HFFc6 (cell line): ENCODE measurements around the gene BPI. TPM values are rescaled to one million over a fixed set of nuclear protein-coding genes. Genes with fewer than 3 reads are reported as not detected.

Experiments
- DNase-seq: peaks from one replicate; pipeline ENCODE4 v3.0.0-alpha.2; 2018
- H3K27ac Mint-ChIP-seq: 2 replicates; pipeline ENCODE4 v1.8.0; 2020; ENCODE audit warnings: mild to moderate bottlenecking, mixed read lengths
- H3K27me3 Mint-ChIP-seq: 2 replicates; pipeline ENCODE4 v1.8.0; 2021; ENCODE audit warnings: mild to moderate bottlenecking, moderate library complexity, mixed read lengths; ENCODE audit not compliant: insufficient read depth
- H3K36me3 Mint-ChIP-seq: 2 replicates; pipeline ENCODE4 v1.8.0; 2021; ENCODE audit warnings: low read depth, mixed read lengths
- H3K4me1 Mint-ChIP-seq: 2 replicates; pipeline ENCODE4 v1.8.0; 2020; ENCODE audit warnings: low read depth, mixed read lengths
- H3K4me3 Mint-ChIP-seq: 2 replicates; pipeline ENCODE4 v1.8.0; 2020; ENCODE audit warnings: mild to moderate bottlenecking, moderate library complexity, mixed read lengths
- H3K9me3 Mint-ChIP-seq: 2 replicates; pipeline ENCODE4 v1.8.0; 2020; ENCODE audit warnings: mild to moderate bottlenecking, mixed read lengths
- total RNA-seq, 6 experiments: library from RNA; stranded (reverse); fragmentation: NEBNext Ultra II Directional; extraction: Animal tissue kit (Norgen Biotek cat#: 25700); gene quantifications; 2 replicates in 1 of 6; 3 replicates in 5 of 6; pipeline ENCODE4 v1.2.3, GENCODE V29; 2021
- TF ChIP-seq, protein P1 (sequence below): fragments of 200-600 bp; sonication (generic); IDR thresholded peaks from 2 replicates; pipeline ENCODE4 v1.5.0; 2021; ENCODE audit warnings: antibody characterized with exemption, mild to moderate bottlenecking

BPI gene
- total RNA-seq, 6 experiments from 2014 or later, result not detected

GRCh38 chr20:38363004-38363747 is 59.2 kb downstream of the BPI start:
- Mint-ChIP-seq H3K27ac (no peak overlapping the region), H3K9me3 (no peaks in the 10 kb centered on the region)

DNA sequence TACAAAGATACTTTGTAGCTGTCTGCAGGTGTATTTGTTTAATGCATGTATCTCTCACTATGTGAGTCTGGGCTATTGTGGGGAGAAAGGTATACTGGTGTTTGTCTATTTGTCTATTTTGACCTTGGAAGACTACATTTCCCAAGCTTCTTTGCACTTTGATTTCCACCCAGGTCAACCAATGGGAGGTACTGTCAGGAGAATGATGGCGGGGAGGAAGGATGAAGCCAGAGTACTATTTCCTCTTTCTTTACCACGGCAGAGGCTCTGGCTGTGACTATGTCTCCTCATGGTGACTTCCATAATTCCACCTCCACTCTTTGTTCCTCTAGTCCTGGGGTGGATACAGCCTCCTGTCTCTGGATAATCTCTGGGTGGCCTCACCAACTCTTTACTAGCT is 65.4 kb downstream of the BPI start:
- TF ChIP-seq, protein P1, sequence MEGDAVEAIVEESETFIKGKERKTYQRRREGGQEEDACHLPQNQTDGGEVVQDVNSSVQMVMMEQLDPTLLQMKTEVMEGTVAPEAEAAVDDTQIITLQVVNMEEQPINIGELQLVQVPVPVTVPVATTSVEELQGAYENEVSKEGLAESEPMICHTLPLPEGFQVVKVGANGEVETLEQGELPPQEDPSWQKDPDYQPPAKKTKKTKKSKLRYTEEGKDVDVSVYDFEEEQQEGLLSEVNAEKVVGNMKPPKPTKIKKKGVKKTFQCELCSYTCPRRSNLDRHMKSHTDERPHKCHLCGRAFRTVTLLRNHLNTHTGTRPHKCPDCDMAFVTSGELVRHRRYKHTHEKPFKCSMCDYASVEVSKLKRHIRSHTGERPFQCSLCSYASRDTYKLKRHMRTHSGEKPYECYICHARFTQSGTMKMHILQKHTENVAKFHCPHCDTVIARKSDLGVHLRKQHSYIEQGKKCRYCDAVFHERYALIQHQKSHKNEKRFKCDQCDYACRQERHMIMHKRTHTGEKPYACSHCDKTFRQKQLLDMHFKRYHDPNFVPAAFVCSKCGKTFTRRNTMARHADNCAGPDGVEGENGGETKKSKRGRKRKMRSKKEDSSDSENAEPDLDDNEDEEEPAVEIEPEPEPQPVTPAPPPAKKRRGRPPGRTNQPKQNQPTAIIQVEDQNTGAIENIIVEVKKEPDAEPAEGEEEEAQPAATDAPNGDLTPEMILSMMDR, result no peak
- Mint-ChIP-seq H3K36me3 (no peaks in the 10 kb centered on the region), H3K9me3 (no peaks in the 10 kb centered on the region), H3K27me3 (peaks cover 46% of the 10 kb centered on the region), H3K27ac (no peak overlapping the region), H3K4me1 (no peaks in the 10 kb centered on the region), H3K4me3 (peak overlapping the region; percentile 11; the same call in 1 of the 2 replicates)
- no peak for DNase-seq

More at GRCh38 chr20:38363004-38363747, 59.2 kb downstream of the BPI start:
- H3K27me3 Mint-ChIP-seq, result peaks cover 16% of the 10 kb centered on the region
- H3K4me3 Mint-ChIP-seq, result no peak overlapping the region
- no peak for DNase-seq
- no peaks in the 10 kb centered on the region for H3K4me1 Mint-ChIP-seq
- TF ChIP-seq, protein P1, result no peak
- H3K36me3 Mint-ChIP-seq, result no peaks in the 10 kb centered on the region

- Mint-ChIP-seq H3K4me3 (no peak overlapping the region), H3K4me1 (no peaks in the 10 kb centered on the region), H3K27me3 (peaks cover 53% of the 10 kb centered on the region), H3K9me3 (no peaks in the 10 kb centered on the region), H3K36me3 (no peaks in the 10 kb centered on the region; the same call in 1 of the 2 replicates), H3K27ac (no peak overlapping the region)
- no peak for DNase-seq
- TF ChIP-seq, protein P1, result no peak
Measured at GRCh38 chr20:38372806-38373205, 68.8 kb downstream of the BPI start.

DNA sequence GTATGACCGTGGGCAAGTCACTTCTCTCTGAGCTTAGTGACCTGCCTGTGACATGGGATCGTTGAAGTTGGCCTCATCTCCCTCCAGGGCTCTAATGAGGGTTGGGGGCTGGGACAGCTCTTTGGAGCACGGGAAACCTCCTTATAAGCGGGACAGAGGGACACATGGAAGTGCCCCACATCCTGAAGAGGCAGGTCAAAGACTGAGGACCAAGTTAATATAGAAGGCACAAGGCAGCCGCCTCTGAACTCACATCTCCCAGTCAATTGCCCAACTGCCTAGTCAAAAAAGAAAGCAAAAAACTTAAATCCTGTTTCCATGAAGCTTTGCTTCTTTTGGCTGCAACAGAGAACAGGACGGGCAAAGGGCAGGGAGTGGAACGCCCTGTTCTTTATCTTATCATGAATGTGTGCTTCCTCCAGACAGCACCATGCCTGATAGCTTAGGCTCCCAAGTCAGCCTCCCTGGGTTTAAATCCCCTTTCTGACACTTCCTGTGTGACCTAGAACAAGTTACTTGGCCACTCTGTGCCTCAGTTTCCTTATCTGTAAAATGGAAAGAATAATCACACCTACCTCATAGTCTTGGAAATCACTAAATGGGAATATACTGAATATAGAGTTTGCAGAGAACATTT is 69.4 kb downstream of the BPI start:
- H3K27ac Mint-ChIP-seq, result no peak overlapping the region
- H3K4me1 Mint-ChIP-seq, result no peaks in the 10 kb centered on the region
- H3K4me3 Mint-ChIP-seq, result no peak overlapping the region
- H3K9me3 Mint-ChIP-seq, result no peaks in the 10 kb centered on the region
- H3K27me3 Mint-ChIP-seq, result peaks cover 51% of the 10 kb centered on the region
- DNase-seq, result no peak
- TF ChIP-seq, protein P1, result no peak
- no peaks in the 10 kb centered on the region; the same call in 1 of the 2 replicates for H3K36me3 Mint-ChIP-seq

- no peak overlapping the region for H3K4me3 Mint-ChIP-seq
- H3K36me3 Mint-ChIP-seq, result no peaks in the 10 kb centered on the region; the same call in 1 of the 2 replicates
- no peak for DNase-seq
- TF ChIP-seq, protein P1, result no peak
- H3K4me1 Mint-ChIP-seq, result no peaks in the 10 kb centered on the region
- H3K27ac Mint-ChIP-seq, result no peak overlapping the region
- no peaks in the 10 kb centered on the region for H3K9me3 Mint-ChIP-seq
- H3K27me3 Mint-ChIP-seq, result peaks cover 51% of the 10 kb centered on the region
Measured at GRCh38 chr20:38373898-38374297, 69.9 kb downstream of the BPI start.
